Type B pancreatic cell (in vitro differentiated cells): ENCODE data around the gene IFNB1. TPM values are rescaled to one million over a fixed set of nuclear protein-coding genes. Genes with fewer than 3 reads are reported as not detected.
A peak's percentile ranks its signal among the peaks of the same experiment; 100 is the strongest.

Experiments used
- DNase-seq: peaks from one replicate; pipeline ENCODE4 v3.0.0; 2021; ENCODE audit warnings: mixed read lengths; ENCODE audit not compliant: unreplicated experiment; ENCODE audit errors: extremely low spot score
- H3K27ac Mint-ChIP-seq: 2 replicates; pipeline ENCODE4 v1.8.0; 2021; ENCODE audit warnings: mild to moderate bottlenecking, mixed read lengths
- H3K27me3 Mint-ChIP-seq: 2 replicates; pipeline ENCODE4 v1.8.0; 2021; ENCODE audit warnings: mixed read lengths
- H3K36me3 Mint-ChIP-seq: 2 replicates; pipeline ENCODE4 v1.8.0; 2021; ENCODE audit warnings: mixed read lengths
- H3K4me1 Mint-ChIP-seq: one replicate; pipeline ENCODE4 v1.8.0; 2021; ENCODE audit warnings: mixed read lengths; ENCODE audit not compliant: unreplicated experiment
- H3K4me3 Mint-ChIP-seq: 2 replicates; pipeline ENCODE4 v1.8.0; 2021; ENCODE audit warnings: mild to moderate bottlenecking, mixed read lengths
- H3K9me3 Mint-ChIP-seq: 2 replicates; pipeline ENCODE4 v1.8.0; 2021; ENCODE audit warnings: mixed read lengths
- total RNA-seq: library from RNA; stranded (reverse); gene quantifications from 2 replicates; pipeline ENCODE4 v1.2.1, GENCODE V29; 2021; ENCODE audit warnings: low replicate concordance
- TF ChIP-seq, protein P1 (sequence below): fragments of 200-600 bp; sonication (generic); conservative IDR thresholded peaks from 2 replicates; pipeline ENCODE4 v1.5.0; 2021; ENCODE audit warnings: antibody characterized with exemption, mild to moderate bottlenecking

Gene IFNB1
- total RNA-seq, 1 donor from 2014 or later = not detected

DNA sequence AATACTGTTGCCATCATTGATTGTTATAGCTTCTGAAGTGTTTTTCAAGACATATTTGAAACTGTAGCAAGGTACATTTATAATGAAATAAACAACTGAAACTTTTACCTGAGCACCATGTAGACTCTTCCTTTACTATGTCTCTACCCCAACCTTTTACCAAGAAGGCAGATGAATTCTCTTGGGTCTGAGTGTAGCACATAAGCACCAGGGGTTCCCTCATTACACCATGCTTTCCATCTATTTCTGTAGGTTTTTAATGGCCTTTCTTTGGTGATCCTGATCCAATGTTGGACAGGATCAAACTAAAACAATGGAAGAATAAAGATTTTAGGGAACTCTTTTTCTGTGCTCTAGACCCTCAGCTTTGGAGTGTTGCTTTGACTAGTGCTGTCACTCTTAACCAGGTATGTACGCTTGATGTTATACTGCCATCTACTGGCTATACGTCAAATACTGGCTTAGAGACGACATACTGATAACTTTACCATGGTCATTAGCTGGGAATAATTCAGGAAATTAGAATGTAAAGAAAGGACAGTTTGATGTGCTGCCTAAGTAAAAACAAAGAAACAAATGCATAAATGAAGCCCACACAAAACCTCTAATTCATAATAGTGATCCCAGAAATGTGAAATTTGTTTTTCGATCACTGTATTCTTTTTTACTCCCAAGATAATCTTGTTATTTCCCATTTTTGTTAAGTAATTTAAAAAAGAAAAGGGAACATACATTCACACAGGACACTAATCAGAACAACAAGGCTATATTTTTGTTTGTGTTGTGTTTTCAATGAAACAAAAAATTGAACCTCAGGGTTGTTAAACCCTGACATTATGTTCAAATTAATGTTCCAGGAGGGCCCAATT, 33.2 kb upstream of the IFNB1 start:
- TF ChIP-seq, protein P1, sequence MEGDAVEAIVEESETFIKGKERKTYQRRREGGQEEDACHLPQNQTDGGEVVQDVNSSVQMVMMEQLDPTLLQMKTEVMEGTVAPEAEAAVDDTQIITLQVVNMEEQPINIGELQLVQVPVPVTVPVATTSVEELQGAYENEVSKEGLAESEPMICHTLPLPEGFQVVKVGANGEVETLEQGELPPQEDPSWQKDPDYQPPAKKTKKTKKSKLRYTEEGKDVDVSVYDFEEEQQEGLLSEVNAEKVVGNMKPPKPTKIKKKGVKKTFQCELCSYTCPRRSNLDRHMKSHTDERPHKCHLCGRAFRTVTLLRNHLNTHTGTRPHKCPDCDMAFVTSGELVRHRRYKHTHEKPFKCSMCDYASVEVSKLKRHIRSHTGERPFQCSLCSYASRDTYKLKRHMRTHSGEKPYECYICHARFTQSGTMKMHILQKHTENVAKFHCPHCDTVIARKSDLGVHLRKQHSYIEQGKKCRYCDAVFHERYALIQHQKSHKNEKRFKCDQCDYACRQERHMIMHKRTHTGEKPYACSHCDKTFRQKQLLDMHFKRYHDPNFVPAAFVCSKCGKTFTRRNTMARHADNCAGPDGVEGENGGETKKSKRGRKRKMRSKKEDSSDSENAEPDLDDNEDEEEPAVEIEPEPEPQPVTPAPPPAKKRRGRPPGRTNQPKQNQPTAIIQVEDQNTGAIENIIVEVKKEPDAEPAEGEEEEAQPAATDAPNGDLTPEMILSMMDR = peak; percentile 94
- no peak overlapping the region for H3K4me3 Mint-ChIP-seq
- no peaks in the 10 kb centered on the region for H3K36me3 Mint-ChIP-seq
- DNase-seq = no peak
- H3K27ac Mint-ChIP-seq = no peak overlapping the region
- H3K27me3 Mint-ChIP-seq = no peaks in the 10 kb centered on the region
- H3K4me1 Mint-ChIP-seq = peaks cover 6% of the 10 kb centered on the region
- H3K9me3 Mint-ChIP-seq = peaks cover 5% of the 10 kb centered on the region

GRCh38 chr9:21104787-21105186, 27.0 kb upstream of the IFNB1 start:
- Mint-ChIP-seq H3K27ac (no peak overlapping the region), H3K4me1 (no peaks in the 10 kb centered on the region), H3K27me3 (no peaks in the 10 kb centered on the region), H3K36me3 (no peaks in the 10 kb centered on the region), H3K4me3 (no peak overlapping the region), H3K9me3 (peaks cover 5% of the 10 kb centered on the region)
- TF ChIP-seq, protein P1 = no peak
- no peak for DNase-seq

- Mint-ChIP-seq H3K27ac (no peak overlapping the region), H3K4me1 (no peaks in the 10 kb centered on the region), H3K4me3 (no peak overlapping the region), H3K9me3 (peaks cover 6% of the 10 kb centered on the region), H3K27me3 (no peaks in the 10 kb centered on the region), H3K36me3 (no peaks in the 10 kb centered on the region)
- no peak for DNase-seq
- TF ChIP-seq, protein P1 = no peak
These were observed 24.6 kb upstream of the IFNB1 start for GRCh38 chr9:21102305-21102704.

DNA sequence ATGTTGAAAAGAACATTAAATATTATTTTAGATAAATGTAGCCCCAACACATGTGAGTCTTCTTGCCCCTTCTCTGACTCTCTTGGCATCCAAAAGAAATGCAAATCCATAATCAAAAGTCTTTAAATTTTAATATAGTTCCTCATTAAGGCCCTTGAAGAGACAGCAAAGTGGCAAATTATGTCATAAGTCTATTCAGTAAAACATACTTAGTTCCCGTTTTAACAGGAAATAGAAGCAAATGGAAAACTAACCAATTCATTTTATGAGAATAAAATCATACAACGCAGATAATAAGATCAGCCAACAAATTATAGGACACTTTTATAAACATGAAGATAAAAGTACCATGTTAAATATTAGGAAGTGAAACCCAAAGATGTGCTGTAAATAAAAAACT, 20.1 kb upstream of the IFNB1 start:
- Mint-ChIP-seq H3K36me3 (no peaks in the 10 kb centered on the region), H3K4me1 (no peaks in the 10 kb centered on the region), H3K4me3 (no peak overlapping the region), H3K27me3 (no peaks in the 10 kb centered on the region), H3K9me3 (peaks cover 8% of the 10 kb centered on the region), H3K27ac (no peak overlapping the region)
- TF ChIP-seq, protein P1 = no peak
- no peak for DNase-seq

- Mint-ChIP-seq H3K4me3 (peak overlapping the region; percentile 57), H3K4me1 (no peaks in the 10 kb centered on the region), H3K36me3 (no peaks in the 10 kb centered on the region), H3K9me3 (peaks cover 8% of the 10 kb centered on the region), H3K27me3 (no peaks in the 10 kb centered on the region), H3K27ac (peak overlapping the region; percentile 61)
- TF ChIP-seq, protein P1 = no peak
- DNase-seq = no peak
These were observed 19.1 kb upstream of the IFNB1 start for GRCh38 chr9:21096901-21097255.
